Stimulated activated CD4-positive, alpha-beta T cell treated with anti-CD3 and anti-CD28 coated beads, Interleukin-15, amount 100 ng/mL, for 24 hours (primary cell): ENCODE results near the gene LDB2.
"Not testable (repeated sequence)": the region's sequence is repeated elsewhere in the genome, so short reads cannot be mapped to it uniquely, and the experiment has no call there.

Experiments used
- DNase-seq: peaks from one replicate; pipeline ENCODE4 v3.0.0-alpha.2; 2020

Gene LDB2

GRCh38 chr4:16590797-16591196, 307.6 kb downstream of the LDB2 start:
- DNase-seq = no peak

GRCh38 chr4:16588651-16589050, 309.8 kb downstream of the LDB2 start:
- no peak for DNase-seq

DNA sequence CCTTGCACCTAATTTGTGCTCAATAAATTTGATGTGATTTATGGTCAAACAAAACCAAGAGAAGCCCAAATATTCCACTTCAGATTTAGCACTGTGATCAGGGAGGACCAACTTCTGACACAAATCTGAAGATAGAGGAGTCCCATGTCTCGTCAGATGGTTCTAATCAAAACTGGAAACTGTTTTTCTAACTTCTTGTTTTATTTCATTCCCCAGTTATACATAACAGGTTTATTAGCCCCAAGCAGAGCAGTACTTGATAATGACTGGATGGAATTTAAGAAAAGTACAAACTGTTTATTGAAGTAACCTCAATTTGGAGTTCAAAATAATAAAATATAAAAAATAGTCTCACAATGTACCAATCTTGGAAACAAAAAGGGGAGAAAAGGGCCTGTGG, 310.3 kb downstream of the LDB2 start:
- DNase-seq = no peak

DNA sequence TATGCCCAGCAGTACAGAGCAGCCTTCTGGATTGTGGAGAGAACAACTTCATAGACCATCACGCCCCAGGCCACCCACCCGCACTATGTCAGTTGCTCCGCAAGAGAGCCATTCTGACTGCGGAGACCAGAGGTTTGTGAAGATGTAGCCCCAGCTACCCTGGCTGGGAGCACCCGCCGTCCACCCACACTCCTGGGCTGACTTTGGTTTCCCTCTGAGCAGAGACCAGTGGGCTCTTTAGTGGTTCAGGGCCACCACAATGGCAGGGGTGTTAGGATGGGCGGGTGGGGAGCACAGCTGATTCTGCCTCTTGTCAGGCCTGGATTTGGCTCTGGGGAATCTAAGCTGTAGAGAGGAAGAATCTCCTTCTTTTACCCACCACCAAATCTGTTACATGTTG, 313.4 kb downstream of the LDB2 start:
- DNase-seq = no peak

DNA sequence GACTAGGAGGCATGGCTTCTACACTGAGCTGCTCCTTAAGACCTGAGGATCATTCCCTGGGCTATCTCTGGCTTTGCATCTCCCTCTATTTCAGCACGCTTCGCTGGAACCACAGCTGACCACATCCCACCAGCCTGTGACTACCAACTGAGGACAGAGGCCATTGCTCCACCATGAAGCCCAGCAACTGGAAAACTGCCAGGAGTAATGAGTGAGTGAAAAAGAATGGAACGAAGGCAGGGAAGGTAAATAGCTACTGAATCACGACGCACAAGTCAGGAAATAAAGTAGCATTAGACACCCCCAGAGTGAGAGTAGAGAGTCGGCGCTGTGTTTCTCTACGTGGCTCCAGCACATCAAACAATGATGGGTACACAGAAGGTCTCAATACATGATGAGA, 314.7 kb downstream of the LDB2 start:
- no peak for DNase-seq

- no peak for DNase-seq
Measured at GRCh38 chr4:16582526-16582925, 315.9 kb downstream of the LDB2 start.

DNA sequence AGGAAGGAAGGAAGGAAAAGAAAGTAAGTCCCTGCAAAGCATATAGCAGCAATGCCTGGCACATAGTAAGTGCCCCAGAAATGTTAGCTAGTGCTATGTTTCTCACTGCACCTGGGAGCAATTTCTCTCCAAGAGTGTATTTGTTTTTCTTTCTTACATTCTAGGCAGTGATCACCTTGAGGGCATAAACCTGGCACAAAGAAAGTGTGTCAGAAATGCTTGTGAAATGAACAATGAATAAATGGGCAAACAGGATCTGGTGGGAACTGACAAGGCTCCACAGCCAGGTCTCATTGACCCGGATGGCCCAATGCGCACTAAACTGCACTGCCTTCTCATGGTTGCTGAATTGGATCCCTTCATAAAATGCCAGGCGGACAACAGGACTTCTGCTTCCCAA, 316.4 kb downstream of the LDB2 start:
- DNase-seq = no peak

- no peak for DNase-seq
Measured at GRCh38 chr4:16581117-16581516, 317.3 kb downstream of the LDB2 start.

DNA sequence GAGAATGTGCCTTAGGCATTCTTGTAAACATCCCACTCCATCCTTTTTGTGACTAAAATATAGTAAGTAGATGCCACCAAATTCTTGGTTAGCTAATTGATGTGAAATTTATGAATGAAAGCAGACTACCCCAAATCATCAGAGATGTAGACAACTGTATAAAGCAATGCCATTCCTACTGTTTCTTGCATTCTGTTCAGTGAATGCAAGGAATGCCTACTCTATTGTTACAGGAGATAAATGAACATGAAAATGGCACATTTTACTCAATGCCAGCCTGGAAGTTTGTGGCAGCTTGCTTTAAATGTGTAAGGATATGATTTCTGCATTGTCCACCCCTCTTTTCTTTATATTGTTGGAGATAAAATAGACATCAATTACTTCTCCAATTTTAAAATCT, 317.9 kb downstream of the LDB2 start:
- no peak for DNase-seq

GRCh38 chr4:16579866-16580265, 318.6 kb downstream of the LDB2 start:
- DNase-seq = no peak

GRCh38 chr4:16577177-16577576, 321.3 kb downstream of the LDB2 start:
- no peak for DNase-seq

GRCh38 chr4:16574981-16575380, 323.5 kb downstream of the LDB2 start:
- no peak for DNase-seq

GRCh38 chr4:16573739-16574138, 324.7 kb downstream of the LDB2 start:
- no peak for DNase-seq

GRCh38 chr4:16573206-16573605, 325.2 kb downstream of the LDB2 start:
- DNase-seq = no peak

- DNase-seq = no peak
Measured at GRCh38 chr4:16572631-16573030, 325.8 kb downstream of the LDB2 start.

DNA sequence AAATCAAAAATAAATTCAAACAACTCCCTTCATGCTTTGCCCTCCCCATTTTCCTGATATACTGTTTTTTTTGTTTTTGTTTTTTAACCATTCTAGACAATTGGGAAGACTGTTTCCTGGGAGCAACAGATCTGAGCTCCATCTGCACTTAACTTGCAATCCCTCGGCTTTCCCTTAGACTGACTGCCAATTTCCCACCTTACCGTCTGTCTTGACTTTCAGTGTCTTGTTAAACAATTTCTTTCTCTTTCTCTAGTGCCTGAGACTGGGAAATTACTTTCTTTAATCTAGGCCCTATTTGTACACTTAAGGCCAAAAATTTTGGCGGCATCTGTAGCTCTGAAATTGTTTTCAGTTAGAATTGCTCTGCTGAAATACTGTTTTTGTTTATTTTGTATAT, 326.3 kb downstream of the LDB2 start:
- no peak for DNase-seq

DNA sequence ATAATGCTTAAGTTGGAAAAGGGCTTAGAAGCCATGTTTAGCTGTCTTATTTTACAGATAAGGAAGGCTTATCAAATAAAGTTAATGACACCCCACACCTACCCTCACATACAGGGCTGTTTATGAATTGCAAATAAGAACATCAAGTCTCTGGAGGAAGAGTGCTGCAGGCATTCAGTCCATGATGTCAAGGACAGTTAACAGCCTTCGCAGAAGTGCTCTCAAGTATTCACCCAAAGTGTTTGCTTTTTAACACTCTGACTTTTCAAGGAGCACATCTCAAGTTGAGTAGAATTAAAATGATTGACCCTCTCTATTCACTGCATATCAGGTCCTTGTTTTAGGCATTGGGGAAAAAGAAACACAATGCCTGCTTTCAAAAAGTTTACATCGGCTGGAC, 328.7 kb downstream of the LDB2 start:
- DNase-seq = no peak

DNA sequence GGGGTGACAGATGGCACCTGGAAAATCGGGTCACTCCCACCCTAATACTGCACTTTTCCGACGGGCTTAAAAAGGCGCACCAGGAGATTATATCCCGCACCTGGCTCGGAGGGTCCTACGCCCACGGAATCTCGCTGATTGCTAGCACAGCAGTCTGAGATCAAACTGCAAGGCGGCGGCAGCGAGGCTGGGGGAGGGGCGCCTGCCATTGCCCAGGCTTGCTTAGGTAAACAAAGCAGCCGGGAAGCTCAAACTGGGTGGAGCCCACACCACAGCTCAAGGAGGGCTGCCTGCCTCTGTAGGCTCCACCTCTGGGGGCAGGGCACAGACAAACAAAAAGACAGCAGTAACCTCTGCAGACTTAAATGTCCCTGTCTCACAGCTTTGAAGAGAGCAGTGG, 341.1 kb downstream of the LDB2 start:
- DNase-seq = not testable (repeated sequence)

GRCh38 chr4:16555156-16555555, 343.3 kb downstream of the LDB2 start:
- no peak for DNase-seq

- no peak for DNase-seq
Measured at GRCh38 chr4:16550531-16550930, 347.9 kb downstream of the LDB2 start.

DNA sequence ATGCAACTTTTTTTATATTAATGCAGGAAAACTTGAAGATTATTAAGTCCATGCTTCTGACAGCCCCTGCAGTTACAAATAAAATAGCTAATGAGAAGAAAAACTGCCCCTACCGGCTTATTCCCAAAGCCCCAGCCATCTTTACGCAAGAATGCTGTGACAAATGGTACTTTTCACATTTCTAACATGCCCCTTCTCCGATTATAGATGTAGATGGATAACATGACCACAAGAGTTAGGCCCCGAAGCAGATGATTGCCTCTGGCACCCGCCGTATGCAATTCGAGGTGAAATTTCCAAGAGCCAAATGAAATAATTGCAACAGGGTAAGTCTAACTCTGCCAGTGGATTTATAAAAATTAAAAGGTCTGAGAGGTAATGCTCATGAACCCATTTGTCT, 352.8 kb downstream of the LDB2 start:
- DNase-seq = no peak

- no peak for DNase-seq
Measured at GRCh38 chr4:16544869-16545268, 353.6 kb downstream of the LDB2 start.

DNA sequence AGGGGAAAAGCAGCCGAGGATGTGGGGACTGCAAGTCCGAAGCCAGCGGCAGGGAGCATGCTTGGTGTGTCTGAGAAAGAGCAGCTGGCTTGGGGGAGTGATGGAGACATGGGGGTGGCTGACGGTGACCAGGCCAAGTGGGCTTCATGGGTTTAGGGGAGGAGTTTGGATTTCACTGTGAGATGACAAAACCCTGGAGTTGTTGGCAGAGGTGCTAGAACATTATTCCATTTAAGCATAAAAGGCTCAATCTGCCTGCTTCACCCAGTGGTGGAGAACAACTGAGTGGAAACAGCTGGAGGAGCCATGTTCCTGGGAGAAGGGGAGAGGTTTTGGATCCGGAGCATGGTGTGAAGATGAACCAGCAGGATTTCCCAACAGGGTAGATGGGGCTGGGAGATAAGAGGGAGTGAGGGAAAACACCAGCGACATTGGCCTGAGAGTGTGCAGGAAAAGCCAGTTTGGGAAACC, 354.2 kb downstream of the LDB2 start:
- no peak for DNase-seq

DNA sequence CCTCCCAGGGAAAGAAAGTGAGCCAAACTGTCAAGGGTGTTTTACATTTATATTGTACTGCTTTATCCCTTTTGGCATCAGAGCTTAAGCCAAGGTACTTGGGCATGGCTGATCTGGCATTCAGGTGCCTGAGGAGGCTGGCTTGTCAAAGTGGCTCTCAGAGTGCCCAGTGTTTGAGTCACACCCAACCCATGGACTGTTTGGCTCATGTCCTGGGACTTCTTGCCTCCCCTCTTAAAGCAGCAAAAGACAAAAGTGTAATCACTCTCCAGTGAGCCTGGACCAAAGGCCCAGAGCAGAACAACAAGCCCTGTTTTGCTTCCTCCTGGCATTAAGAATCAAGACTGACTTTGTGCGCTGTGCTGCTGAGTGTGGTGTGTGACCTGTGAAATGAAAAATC, 360.5 kb downstream of the LDB2 start:
- no peak for DNase-seq

- DNase-seq = no peak
Measured at GRCh38 chr4:16532240-16532970, 366.0 kb downstream of the LDB2 start.
